Measurements from ENCODE around the gene KCND3.
"Not testable (repeated sequence)": the region's sequence is repeated elsewhere in the genome, so short reads cannot be mapped to it uniquely, and the experiment has no call there.

KCND3 gene

GRCh38 chr1:111762332-111762731 lies 227.1 kb downstream of the KCND3 start:
- no peak for DNase-seq

GRCh38 chr1:111761717-111762116 lies 227.8 kb downstream of the KCND3 start:
- DNase-seq: no peak

GRCh38 chr1:111758373-111758772 lies 231.1 kb downstream of the KCND3 start:
- DNase-seq: no peak

GRCh38 chr1:111756124-111756513 lies 233.3 kb downstream of the KCND3 start:
- no peak for DNase-seq

- DNase-seq: peak; percentile 95
Observed at GRCh38 chr1:111755331-111756123, 233.9 kb downstream of the KCND3 start, which contains the start of gene DDX20. TSS of gene DDX20 (plus strand) at chr1:111755901. CDS start at chr1:111755925, 24 bp downstream.

GRCh38 chr1:111754984-111755330 lies 234.5 kb downstream of the KCND3 start:
- DNase-seq: peak; percentile 85

- no peak for DNase-seq
Observed at GRCh38 chr1:111751906-111752575, 237.4 kb downstream of the KCND3 start.

- no peak for DNase-seq
Observed at GRCh38 chr1:111750856-111751255, 238.6 kb downstream of the KCND3 start.

- no peak for DNase-seq
Observed at GRCh38 chr1:111749628-111750027, 239.8 kb downstream of the KCND3 start.

GRCh38 chr1:111747947-111748346 lies 241.5 kb downstream of the KCND3 start:
- no peak for DNase-seq

GRCh38 chr1:111747282-111747734 lies 242.2 kb downstream of the KCND3 start:
- DNase-seq: peak; percentile 41

- no peak for DNase-seq
Observed at GRCh38 chr1:111746614-111746999, 242.9 kb downstream of the KCND3 start.

GRCh38 chr1:111745675-111746613 lies 243.5 kb downstream of the KCND3 start:
- peak; percentile 25 for DNase-seq

GRCh38 chr1:111743679-111744101 lies 245.8 kb downstream of the KCND3 start:
- DNase-seq: no peak

- no peak for DNase-seq
Observed at GRCh38 chr1:111742938-111743549, 246.4 kb downstream of the KCND3 start.

- not testable (repeated sequence) for DNase-seq
Observed at GRCh38 chr1:111742292-111742691, 247.2 kb downstream of the KCND3 start.

- DNase-seq: peak; percentile 54
Observed at GRCh38 chr1:111739925-111740765, 249.3 kb downstream of the KCND3 start.

GRCh38 chr1:111739194-111739924 lies 250.1 kb downstream of the KCND3 start, which contains the start of gene INKA2:
TSS of gene INKA2 (minus strand) at chr1:111739395. CDS start at chr1:111739242, 153 bp downstream.
- peak; percentile 93 for DNase-seq

GRCh38 chr1:111738436-111739193 lies 250.9 kb downstream of the KCND3 start:
- DNase-seq: peak; percentile 83

- DNase-seq: no peak
Observed at GRCh38 chr1:111738133-111738435, 251.4 kb downstream of the KCND3 start.

Data from NCI-H510A treated with DMSO at 0.1 percent for 48 hours (cell line).